Hepatocyte (in vitro differentiated cells): ENCODE data around the gene KBTBD8.

Experiments
- CTCF ChIP-seq: fragments of 200-600 bp; sonication (generic); IDR thresholded peaks from 2 replicates; pipeline ENCODE4 v1.5.1; 2016; ENCODE audit warnings: antibody characterized with exemption, mild to moderate bottlenecking; ENCODE audit not compliant: poor library complexity
- EZH2 ChIP-seq: fragments of 200-600 bp; sonication (generic); IDR thresholded peaks from 2 replicates; pipeline ENCODE4 v1.6.1; 2016; ENCODE audit warnings: antibody characterized with exemption, mild to moderate bottlenecking, borderline replicate concordance
- EZH2phosphoT487 ChIP-seq: fragments of 200-600 bp; sonication (generic); IDR thresholded peaks from one replicate; pipeline ENCODE4 v1.6.1; 2018; ENCODE audit warnings: antibody characterized with exemption, mild to moderate bottlenecking, low read depth, moderate library complexity; ENCODE audit not compliant: unreplicated experiment, severe bottlenecking

- TF ChIP-seq CTCF (no peak), EZH2 (no peak), EZH2phosphoT487 (no peak)
Measured at GRCh38 chr3:67047051-67047450, 48.9 kb downstream of the KBTBD8 start.
